Sigmoid colon (tissue), 4 donors: ENCODE results near the gene TMEM9.

Experiments
- CTCF ChIP-seq, 4 experiments: fragments of 450-650 bp in 3 of 4; fragments of 200-600 bp in 1 of 4; IDR thresholded peaks; one replicate each; pipeline ENCODE4 v1.5.1; 2016 to 2019; ENCODE audit warnings: antibody characterized with exemption in 4 of 4, mild to moderate bottlenecking in 3 of 4, moderate library complexity in 2 of 4
- EP300 ChIP-seq, 4 donors: sonication (generic); formaldehyde crosslinking; IDR thresholded peaks; one replicate each; pipeline ENCODE4 v1.6.1; 2017; ENCODE audit warnings: antibody characterized with exemption in 4 of 4
- POLR2A ChIP-seq, 2 donors: fragments of 450-650 bp; IDR thresholded peaks; one replicate each; pipeline ENCODE4 v1.6.1; 2016; ENCODE audit warnings: antibody characterized with exemption in 2 of 2, mild to moderate bottlenecking in 2 of 2, moderate library complexity in 2 of 2

- no peak for TF ChIP-seq CTCF (IDR thresholded peaks at IDR 0.05)
- no peak for TF ChIP-seq EP300 (IDR thresholded peaks at IDR 0.05)
- no peak for TF ChIP-seq POLR2A (IDR thresholded peaks at IDR 0.05)
Observed at GRCh38 chr1:201096977-201097856, 57.1 kb downstream of the TMEM9 start.
